T-cell (primary cell): ENCODE measurements around the gene SLC39A2. TPM values are rescaled to one million over a fixed set of nuclear protein-coding genes. Genes with fewer than 3 reads are reported as not detected.

Experiments
- ATAC-seq, 4 experiments: fragments of 200-7000 bp in 3 of 4; fragments of 150-1000 bp in 1 of 4; cut with Tn5 transposase; replicated peaks in 1 of 4; 1 replicate in 3 of 4; 2 replicates in 1 of 4; pipeline ENCODE4 v1.10.0; 2021; ENCODE audit warnings: moderate library complexity in 3 of 4, mild to moderate bottlenecking in 2 of 4, moderate number of reproducible peaks in 1 of 4
- CTCF ChIA-PET, 2 donors: fragments of 300-600 bp; sonication (Branson Sonifier 250); formaldehyde crosslinking; loops; one replicate each; lab custom pipeline; 2022; ENCODE audit warnings: antibody characterized with exemption in 2 of 2; lab: Charles Lee
- POLR2A ChIA-PET, 2 donors: fragments of 300-600 bp; sonication (Branson Sonifier 250); formaldehyde crosslinking; loops; one replicate each; lab custom pipeline; 2022; ENCODE audit warnings: antibody characterized with exemption in 2 of 2; lab: Charles Lee
- DNase-seq, 35 experiments: peaks; one replicate each; pipeline versions ENCODE4 v3.0.0 to v3.0.0-alpha.2; 2013 to 2023
- H3K27ac ChIP-seq: one replicate; pipeline ENCODE4 v1.5.1; 2013; ENCODE audit warnings: low read length
- H3K27me3 ChIP-seq, 2 experiments: replicated peaks in 1 of 2; 1 replicate in 1 of 2; 2 replicates in 1 of 2; pipeline versions ENCODE4 v1.6.1 to v1.7.0; 2013; ENCODE audit warnings: low read length in 1 of 2, mixed read lengths in 1 of 2; ENCODE audit not compliant: control insufficient read depth in 2 of 2, insufficient read depth in 2 of 2; ENCODE audit errors: extremely low read depth in 1 of 2
- H3K36me3 ChIP-seq, 2 donors: 1 replicate in 1 of 2; 2 replicates in 1 of 2; pipeline versions ENCODE4 v1.6.1 to v1.7.0; 2013; ENCODE audit warnings: low read length in 1 of 2; ENCODE audit not compliant: control insufficient read depth in 2 of 2, insufficient read depth in 1 of 2; ENCODE audit errors: extremely low read depth in 1 of 2
- H3K4me1 ChIP-seq, 2 experiments: 1 replicate in 1 of 2; 2 replicates in 1 of 2; pipeline versions ENCODE4 v1.6.1 to v1.7.0; 2013; ENCODE audit warnings: low read length in 2 of 2, mixed read lengths in 1 of 2; ENCODE audit not compliant: insufficient read depth in 2 of 2, control insufficient read depth in 1 of 2; ENCODE audit errors: extremely low read depth in 1 of 2
- H3K4me3 ChIP-seq, 2 donors: 1 replicate in 1 of 2; 2 replicates in 1 of 2; pipeline versions ENCODE4 v1.5.1 to v1.7.0; 2013; ENCODE audit warnings: mild to moderate bottlenecking in 2 of 2, low read length in 1 of 2, moderate library complexity in 1 of 2; ENCODE audit not compliant: control insufficient read depth in 1 of 2; ENCODE audit errors: extremely low read depth in 1 of 2
- H3K9me3 ChIP-seq: 2 replicates; pipeline ENCODE4 v1.7.0; 2013
- H3K27ac Mint-ChIP-seq, 2 donors: one replicate each; pipeline ENCODE4 v1.8.0; 2020 to 2021; ENCODE audit warnings: mild to moderate bottlenecking in 2 of 2, mixed read lengths in 2 of 2
- H3K27me3 Mint-ChIP-seq, 2 donors: one replicate each; pipeline ENCODE4 v1.8.0; 2021 to 2022; ENCODE audit warnings: mixed read lengths in 2 of 2
- H3K36me3 Mint-ChIP-seq: one replicate; pipeline ENCODE4 v1.8.0; 2021; ENCODE audit warnings: mixed read lengths
- H3K4me1 Mint-ChIP-seq, 3 donors: one replicate each; pipeline ENCODE4 v1.8.0; 2020 to 2022; ENCODE audit warnings: mixed read lengths in 3 of 3, mild to moderate bottlenecking in 1 of 3
- H3K4me3 Mint-ChIP-seq, 3 donors: one replicate each; pipeline ENCODE4 v1.8.0; 2020 to 2022; ENCODE audit warnings: mild to moderate bottlenecking in 3 of 3, mixed read lengths in 3 of 3, moderate library complexity in 3 of 3
- H3K9me3 Mint-ChIP-seq, 3 donors: one replicate each; pipeline ENCODE4 v1.8.0; 2020 to 2022; ENCODE audit warnings: mixed read lengths in 3 of 3
- WGBS: methylation state at CpG from one replicate; pipeline ENCODE4 v1.1.5; 2013; ENCODE audit warnings: missing lambda C conversion rate; ENCODE audit not compliant: insufficient coverage; 5-methylcytosine and 5-hydroxymethylcytosine counted together
- total RNA-seq, 35 experiments: library from RNA in 6 of 35; stranded (reverse) in 6 of 35; fragments of 120-200 nt in 1 of 35; gene quantifications; one replicate each; pipeline versions ENCODE4 v1.2.1 to v1.2.4 and lab custom pipeline; 2013 to 2026

SLC39A2 gene
- total RNA-seq, 5 donors from 2014 or later (not counting 1 experiment from before 2014, with no cell fraction given), result 0.35 TPM; not detected in 4

DNA sequence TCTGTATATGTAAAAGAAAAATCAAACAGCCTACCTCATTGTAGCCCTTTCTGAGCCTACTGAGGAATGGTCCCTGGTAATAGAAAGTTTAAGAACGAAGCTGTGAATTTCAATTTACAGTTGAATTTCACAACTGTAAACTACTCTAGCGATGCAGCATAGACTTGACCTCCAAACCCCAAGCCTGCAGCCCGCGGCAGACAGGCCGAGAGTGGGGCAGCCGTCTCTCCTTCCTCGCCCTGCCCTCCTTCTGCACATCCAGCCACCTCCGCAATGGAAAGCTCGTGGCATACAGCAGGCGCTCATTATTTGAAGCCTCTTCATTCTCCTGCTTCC lies 28.5 kb upstream of the SLC39A2 start:
- Histone ChIP-seq H3K9me3 (no peaks in the 10 kb centered on the region), H3K4me1 (peaks cover 0 to 12% of the 10 kb centered on the region in 2 experiments), H3K27me3 (peaks cover 2 to 17% of the 10 kb centered on the region in 2 experiments), H3K36me3 (no peaks in the 10 kb centered on the region), H3K4me3 (peak overlapping the region; percentile 68 to 81), H3K27ac (no peak overlapping the region)
- Mint-ChIP-seq H3K4me3 (peak overlapping the region; percentile 84 to 90 (median 87)), H3K36me3 (no peaks in the 10 kb centered on the region), H3K27ac (no peak overlapping the region), H3K4me1 (peaks cover 11 to 13% (median 12%) of the 10 kb centered on the region in 3 donors), H3K9me3 (no peaks in the 10 kb centered on the region), H3K27me3 (peaks cover 27 to 47% of the 10 kb centered on the region in 2 donors)
- WGBS, result 14% methylated on average over 5 of the region's 10 CpGs
- ChIA-PET POLR2A (no interaction called here), CTCF (interaction anchor here (0.6 to 2.5 kb wide), 22 partner anchors 10 to 643 kb away, joined by 3 to 19 read pairs (median 4); no protein-coding TSS in a partner anchor)
- no peak for DNase-seq
- peak; percentile 1 to 8 (median 2) for ATAC-seq

DNA sequence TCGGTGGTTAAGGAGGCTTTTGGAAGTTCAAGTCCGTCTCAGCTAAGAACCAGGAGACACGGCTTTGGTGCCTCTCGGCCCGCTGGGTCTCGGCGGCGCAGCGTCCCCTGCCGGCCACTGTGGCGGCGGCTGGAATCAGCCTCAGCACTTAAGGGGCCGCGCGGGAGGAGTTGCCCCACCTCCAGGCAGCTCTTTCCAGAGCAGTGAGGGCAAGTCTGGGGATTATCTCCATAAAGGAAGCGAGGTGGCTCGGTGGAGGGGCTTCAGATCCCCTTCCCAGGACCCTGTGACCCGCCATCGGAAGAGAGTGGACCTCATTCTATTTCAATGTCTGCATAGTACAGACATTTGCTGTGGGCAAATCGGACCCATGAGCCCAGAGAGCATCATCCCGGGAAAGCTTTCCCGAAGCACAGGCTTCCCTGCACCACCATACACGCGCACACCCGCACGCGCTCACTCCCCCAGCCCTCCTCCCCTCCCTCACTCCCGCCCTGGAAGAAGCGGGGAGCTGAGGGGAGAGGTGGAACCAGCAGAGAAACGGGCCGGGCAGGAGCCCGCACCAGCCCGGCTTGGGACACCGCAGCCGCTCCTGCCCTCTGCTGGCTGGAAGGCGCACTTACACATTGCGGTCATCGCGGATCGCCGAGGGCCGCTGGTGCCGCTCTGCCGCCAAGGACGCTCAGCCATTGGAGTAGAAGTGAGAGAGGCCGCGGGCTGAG lies 27.9 kb upstream of the SLC39A2 start:
- no peak overlapping the region for H3K27ac ChIP-seq
- H3K9me3 Mint-ChIP-seq, result no peaks in the 10 kb centered on the region
- H3K36me3 Mint-ChIP-seq, result no peaks in the 10 kb centered on the region
- ATAC-seq, result peak; percentile 88 to 95 (median 92)
- peaks cover 0 to 12% of the 10 kb centered on the region in 2 experiments for H3K4me1 ChIP-seq
- peak overlapping the region; percentile 84 to 90 (median 87) for H3K4me3 Mint-ChIP-seq
- H3K36me3 ChIP-seq, result no peaks in the 10 kb centered on the region
- peaks cover 11 to 13% (median 12%) of the 10 kb centered on the region in 3 donors for H3K4me1 Mint-ChIP-seq
- CTCF ChIA-PET, result interaction anchor here (0.7 to 2.5 kb wide), 26 partner anchors 10 to 643 kb away, joined by 3 to 19 read pairs (median 4); no protein-coding TSS in a partner anchor
- H3K4me3 ChIP-seq, result peak overlapping the region; percentile 68 to 81
- peaks cover 2 to 17% of the 10 kb centered on the region in 2 experiments for H3K27me3 ChIP-seq
- peak overlapping the region; percentile 22 to 34 for H3K27ac Mint-ChIP-seq
- no peaks in the 10 kb centered on the region for H3K9me3 ChIP-seq
- DNase-seq, result peak; percentile 39 to 85 (median 66)
- peaks cover 27 to 47% of the 10 kb centered on the region in 2 donors for H3K27me3 Mint-ChIP-seq
- WGBS, result under 1% methylated on average over 33 of the region's 47 CpGs
- POLR2A ChIA-PET, result interaction anchor here (0.6 kb wide), 2 partner anchors 11 to 257 kb away, joined by 3 to 5 read pairs; no protein-coding TSS in a partner anchor

DNA sequence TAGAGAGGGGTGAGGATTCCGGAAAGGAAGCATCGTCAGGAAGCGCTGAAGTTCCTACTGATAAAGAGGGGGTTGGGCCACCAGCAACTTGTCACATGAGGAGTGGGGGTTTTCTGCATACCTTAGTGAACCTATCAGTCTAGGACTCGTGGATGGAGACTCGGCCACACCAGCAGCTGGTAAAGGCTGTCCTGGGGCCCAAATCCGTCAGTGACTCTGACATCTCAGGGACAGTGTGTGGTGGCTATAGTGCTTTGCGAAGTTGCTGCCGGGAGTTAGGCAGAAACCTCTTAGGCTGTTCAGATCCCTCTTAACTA lies 27.4 kb upstream of the SLC39A2 start:
- WGBS, result 4% methylated on average over 6 of the region's 8 CpGs
- no peak overlapping the region for H3K27ac ChIP-seq
- no peaks in the 10 kb centered on the region for H3K9me3 ChIP-seq
- no peaks in the 10 kb centered on the region for H3K9me3 Mint-ChIP-seq
- POLR2A ChIA-PET, result interaction anchor here (0.6 kb wide), 3 partner anchors 10 to 778 kb away, joined by 3 to 5 read pairs (median 4); no protein-coding TSS in a partner anchor
- DNase-seq, result no peak
- CTCF ChIA-PET, result interaction anchor here (0.5 to 2.5 kb wide), 19 partner anchors 11 to 644 kb away, joined by 3 to 19 read pairs (median 5); no protein-coding TSS in a partner anchor
- H3K4me3 ChIP-seq, result peak overlapping the region; percentile 68 to 81
- ATAC-seq, result peak in 3 of 4 experiments; percentile 14 to 36 (median 27)
- no peaks in the 10 kb centered on the region for H3K36me3 Mint-ChIP-seq
- H3K27ac Mint-ChIP-seq, result peak overlapping the region in 1 of 2 donors; percentile 34
- H3K4me1 Mint-ChIP-seq, result peaks cover 11 to 13% (median 12%) of the 10 kb centered on the region in 3 donors
- H3K27me3 Mint-ChIP-seq, result peaks cover 27 to 47% of the 10 kb centered on the region in 2 donors
- H3K27me3 ChIP-seq, result peaks cover 2 to 17% of the 10 kb centered on the region in 2 experiments
- no peaks in the 10 kb centered on the region for H3K36me3 ChIP-seq
- peaks cover 0 to 12% of the 10 kb centered on the region in 2 experiments for H3K4me1 ChIP-seq
- H3K4me3 Mint-ChIP-seq, result peak overlapping the region; percentile 84 to 90 (median 87)

DNA sequence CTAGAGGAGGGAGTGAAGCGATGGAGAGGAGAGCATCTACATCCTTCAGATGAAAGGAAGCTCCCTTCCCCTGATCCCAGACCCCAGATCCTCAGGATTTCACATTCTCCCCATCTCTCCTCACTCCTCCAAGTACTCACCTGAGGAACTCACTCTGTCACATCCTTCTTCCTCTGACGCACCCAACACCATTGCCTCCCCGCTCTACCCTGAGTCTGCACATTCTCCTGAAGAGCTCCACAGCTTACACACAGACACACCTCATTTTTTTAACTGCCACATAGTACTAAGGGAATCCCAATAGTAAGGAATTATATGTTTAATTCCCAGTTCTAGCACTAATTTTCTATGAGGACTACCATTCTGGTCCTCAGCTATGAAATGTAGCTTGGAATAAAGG lies 25.6 kb upstream of the SLC39A2 start:
- Mint-ChIP-seq H3K27me3 (peaks cover 16 to 29% of the 10 kb centered on the region in 2 donors), H3K9me3 (no peaks in the 10 kb centered on the region), H3K27ac (no peak overlapping the region), H3K4me1 (peaks cover 11 to 13% (median 12%) of the 10 kb centered on the region in 3 donors), H3K36me3 (no peaks in the 10 kb centered on the region), H3K4me3 (no peak overlapping the region)
- ATAC-seq, result no peak
- no peak for DNase-seq
- Histone ChIP-seq H3K4me3 (no peak overlapping the region), H3K27me3 (peaks cover 2 to 15% of the 10 kb centered on the region in 2 experiments), H3K27ac (no peak overlapping the region), H3K36me3 (no peaks in the 10 kb centered on the region), H3K4me1 (peaks cover 0 to 12% of the 10 kb centered on the region in 2 experiments), H3K9me3 (no peaks in the 10 kb centered on the region)
- 88% methylated on average over 2 of the region's 3 CpGs for WGBS
- POLR2A ChIA-PET, result no interaction called here
- CTCF ChIA-PET, result interaction anchor here (0.6 to 2.4 kb wide), 5 partner anchors 13 to 273 kb away, joined by 3 to 6 read pairs (median 5); no protein-coding TSS in a partner anchor

DNA sequence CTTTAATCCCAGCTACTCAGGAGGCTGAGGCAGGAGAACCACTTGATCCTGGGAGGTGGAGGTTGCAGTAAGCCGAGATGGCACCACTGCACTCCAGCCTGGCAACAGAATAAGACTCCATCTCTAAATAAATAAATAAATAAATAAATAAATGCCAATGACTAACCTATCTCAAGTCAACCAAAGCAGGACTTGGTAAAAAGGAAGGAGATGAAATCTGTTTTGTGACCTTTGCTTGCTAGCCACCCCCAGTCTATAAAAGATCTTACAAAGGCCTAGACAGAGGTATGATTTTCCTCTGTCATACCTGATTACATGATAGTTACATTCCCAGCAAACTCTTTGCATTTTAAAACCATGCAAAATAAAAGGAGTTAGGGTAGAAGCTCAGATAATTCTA lies 22.8 kb upstream of the SLC39A2 start:
- Histone ChIP-seq H3K27me3 (peaks cover 2 to 6% of the 10 kb centered on the region in 2 experiments), H3K4me1 (peaks cover 0 to 6% of the 10 kb centered on the region in 2 experiments), H3K36me3 (no peaks in the 10 kb centered on the region), H3K27ac (no peak overlapping the region), H3K4me3 (no peak overlapping the region), H3K9me3 (no peaks in the 10 kb centered on the region)
- ChIA-PET POLR2A (no interaction called here), CTCF (no interaction called here)
- peaks cover 15 to 17% of the 10 kb centered on the region in 2 donors for H3K27me3 Mint-ChIP-seq
- H3K9me3 Mint-ChIP-seq, result no peaks in the 10 kb centered on the region
- no peak overlapping the region for H3K4me3 Mint-ChIP-seq
- no peak overlapping the region for H3K27ac Mint-ChIP-seq
- H3K4me1 Mint-ChIP-seq, result peaks cover 4 to 5% (median 4%) of the 10 kb centered on the region in 3 donors
- no peaks in the 10 kb centered on the region for H3K36me3 Mint-ChIP-seq
- no peak for DNase-seq
- no CpG with 5 or more reads among the region's 1 CpG for WGBS
- no peak for ATAC-seq

DNA sequence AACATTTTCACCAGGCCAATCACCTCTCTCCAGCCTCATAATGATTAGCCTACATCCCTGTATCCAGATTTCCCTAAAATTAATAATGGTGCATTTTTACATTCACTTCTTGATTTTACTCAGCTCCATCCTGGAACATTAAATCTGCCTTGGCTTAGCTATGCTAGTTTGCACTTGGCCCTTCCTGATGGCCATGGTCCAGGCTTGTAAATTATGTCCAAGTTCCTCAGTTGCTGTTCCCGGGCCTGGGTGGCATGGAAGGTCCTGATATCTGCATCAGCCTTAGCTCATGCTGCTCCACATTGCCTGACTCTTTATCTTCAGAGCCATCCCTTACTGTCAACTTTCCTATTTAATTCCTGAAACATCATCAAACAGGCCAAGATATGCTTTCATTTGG lies 20.4 kb upstream of the SLC39A2 start:
- ATAC-seq, result no peak
- CTCF ChIA-PET, result no interaction called here
- POLR2A ChIA-PET, result no interaction called here

More for the DNA sequence above, 20.4 kb upstream of the SLC39A2 start:
- Mint-ChIP-seq H3K4me3 (no peak overlapping the region), H3K27me3 (peaks cover 7 to 13% of the 10 kb centered on the region in 2 donors), H3K36me3 (no peaks in the 10 kb centered on the region), H3K9me3 (no peaks in the 10 kb centered on the region), H3K4me1 (no peaks in the 10 kb centered on the region), H3K27ac (no peak overlapping the region)
- no peak overlapping the region for H3K4me3 ChIP-seq
- no peaks in the 10 kb centered on the region for H3K9me3 ChIP-seq
- H3K27me3 ChIP-seq, result peaks cover 0 to 5% of the 10 kb centered on the region in 2 experiments
- H3K4me1 ChIP-seq, result no peaks in the 10 kb centered on the region
- DNase-seq, result no peak
- no peaks in the 10 kb centered on the region for H3K36me3 ChIP-seq
- WGBS, result 60% methylated on average over 1 of the region's 1 CpG
- no peak overlapping the region for H3K27ac ChIP-seq
